GM21367 (cell line): ENCODE data around the gene TTC7B.

ENCODE experiments used
- ATAC-seq: cut with Tn5 transposase; IDR thresholded peaks from one replicate; pipeline ENCODE4 v1.9.1; 2021; ENCODE audit not compliant: unreplicated experiment

TTC7B gene

DNA sequence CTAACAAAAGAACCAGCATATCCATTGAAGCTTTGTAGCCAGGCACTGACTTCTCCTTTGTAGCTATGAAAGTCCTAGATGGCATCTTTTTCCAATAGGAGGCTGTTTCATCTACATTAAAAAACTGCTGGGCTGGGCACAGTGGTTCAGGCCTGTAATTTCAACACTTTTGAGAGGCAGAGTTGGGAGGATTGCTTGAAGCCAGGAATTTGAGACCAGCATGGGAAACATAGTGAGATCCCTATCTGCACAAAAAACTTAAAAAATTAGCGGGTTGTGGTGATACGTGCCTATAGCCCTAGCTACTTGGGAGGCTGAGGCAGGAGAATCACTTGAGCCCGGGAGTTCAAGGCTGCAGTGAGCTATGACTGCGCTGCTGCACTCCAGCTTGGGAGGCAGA is 251.7 kb downstream of the TTC7B start:
- ATAC-seq = no peak

DNA sequence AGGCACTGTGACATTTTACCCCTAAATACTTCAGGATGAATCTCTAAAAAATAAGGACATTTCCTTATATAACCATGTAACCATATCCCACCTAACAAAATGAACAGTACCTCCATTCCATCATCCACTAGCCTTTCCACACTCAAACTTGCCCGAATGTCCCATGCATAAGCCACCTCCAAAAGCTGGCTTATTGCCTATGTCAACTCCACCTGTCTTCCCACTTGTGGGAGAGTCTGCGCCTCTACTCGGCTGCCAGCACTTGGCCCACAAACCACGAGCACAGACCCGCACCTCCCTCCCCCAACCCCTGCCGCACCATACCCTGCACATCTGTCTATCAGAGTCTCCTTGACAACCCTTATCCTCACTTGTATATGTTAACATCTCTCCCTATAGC is 253.6 kb downstream of the TTC7B start:
- ATAC-seq = no peak

- ATAC-seq = no peak
Measured at GRCh38 chr14:90561920-90562319, 254.3 kb downstream of the TTC7B start.

GRCh38 chr14:90560991-90561390 is 255.2 kb downstream of the TTC7B start:
- no peak for ATAC-seq

- ATAC-seq = no peak
Measured at GRCh38 chr14:90560558-90560957, 255.7 kb downstream of the TTC7B start.

GRCh38 chr14:90559811-90560492 is 256.3 kb downstream of the TTC7B start:
- no peak for ATAC-seq

GRCh38 chr14:90558983-90559590 is 257.1 kb downstream of the TTC7B start:
- no peak for ATAC-seq

DNA sequence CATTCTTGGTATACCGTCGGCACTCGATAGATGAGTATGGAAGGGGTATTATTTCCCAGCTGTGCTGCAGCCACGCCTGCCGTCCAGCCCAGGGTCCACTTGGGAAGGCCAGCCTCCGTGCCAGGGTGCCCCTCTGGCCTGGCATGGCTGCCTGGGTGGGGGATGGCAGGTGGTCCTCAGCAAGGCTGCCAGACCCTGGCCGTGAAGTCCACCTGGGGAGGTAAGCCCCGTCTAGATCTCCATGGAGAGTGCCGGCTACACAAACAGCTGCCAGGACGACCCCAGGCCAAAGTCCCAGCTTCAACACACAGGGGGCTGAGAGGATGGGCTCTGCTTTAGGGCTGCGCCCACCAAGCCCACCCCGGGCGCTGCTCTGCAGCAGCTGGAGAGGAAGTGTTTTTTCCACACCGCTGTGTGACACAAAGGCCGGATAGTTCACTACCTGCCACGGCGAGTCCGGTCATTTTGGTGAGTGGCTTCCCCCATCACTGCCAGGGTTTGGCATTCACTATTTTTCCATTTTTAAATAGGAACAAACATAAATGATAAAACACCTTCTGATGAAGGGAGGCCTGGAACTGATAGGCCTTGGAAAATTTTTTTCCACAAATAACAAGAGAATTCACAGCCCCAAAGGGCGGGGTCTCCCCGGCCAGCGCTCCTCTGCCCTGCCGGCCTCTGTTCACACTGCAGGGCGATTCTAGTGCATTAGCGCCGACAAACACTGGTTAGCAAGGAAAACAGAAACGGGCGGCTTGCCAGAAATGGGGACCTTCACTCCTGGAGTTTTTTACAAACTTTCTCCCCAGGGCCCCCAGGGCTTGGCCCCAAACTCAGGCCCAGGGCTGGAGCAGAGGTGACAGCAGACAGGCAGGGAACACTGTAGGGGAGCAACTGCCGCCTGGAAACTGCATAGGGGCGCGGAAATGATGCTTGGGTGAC is 257.9 kb downstream of the TTC7B start:
- ATAC-seq = no peak

DNA sequence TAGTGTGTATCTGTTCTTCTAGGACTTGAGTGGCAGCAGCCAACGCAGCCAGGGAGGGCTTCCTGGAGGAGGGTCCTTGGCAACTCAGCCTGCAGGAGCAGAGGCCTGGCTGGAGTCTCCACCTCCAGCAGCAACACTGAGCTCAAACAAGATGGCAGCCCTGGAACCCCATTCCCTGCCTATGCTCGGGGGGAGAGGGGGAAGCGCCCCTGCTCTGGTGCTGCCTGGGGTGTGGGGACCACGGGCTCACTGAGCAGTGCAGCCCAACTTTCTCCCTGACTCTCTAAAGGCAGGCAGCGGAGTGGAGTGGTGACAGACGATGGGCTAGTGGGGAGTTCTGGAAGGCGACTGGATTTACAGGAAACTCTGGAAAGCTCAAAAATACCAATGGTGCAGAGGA is 258.7 kb downstream of the TTC7B start:
- ATAC-seq = no peak

- no peak for ATAC-seq
Measured at GRCh38 chr14:90556666-90557450, 259.4 kb downstream of the TTC7B start.

DNA sequence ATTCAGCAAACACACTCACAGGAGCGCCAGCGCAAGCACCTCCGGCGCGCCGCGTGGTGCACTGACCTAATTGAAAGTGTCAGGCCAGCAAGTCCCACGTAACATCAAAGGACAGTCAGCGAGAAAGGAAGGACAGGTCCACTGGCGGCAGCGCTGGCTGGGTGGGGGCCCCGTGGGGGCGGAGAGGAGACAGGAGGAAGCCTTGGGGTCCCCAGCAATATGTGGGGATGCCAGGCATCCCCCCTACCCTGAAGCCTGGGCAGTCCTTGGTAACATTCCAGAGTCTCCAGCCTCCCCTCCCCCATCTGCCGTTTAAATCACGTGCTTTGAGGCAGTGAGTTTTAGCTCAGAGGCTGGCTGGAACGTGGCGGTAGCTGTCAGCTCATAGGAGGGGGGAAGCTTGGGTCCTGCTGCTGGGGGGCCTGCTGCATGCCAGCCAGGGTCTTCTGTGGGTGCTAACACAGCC is 260.2 kb downstream of the TTC7B start:
- ATAC-seq = no peak

DNA sequence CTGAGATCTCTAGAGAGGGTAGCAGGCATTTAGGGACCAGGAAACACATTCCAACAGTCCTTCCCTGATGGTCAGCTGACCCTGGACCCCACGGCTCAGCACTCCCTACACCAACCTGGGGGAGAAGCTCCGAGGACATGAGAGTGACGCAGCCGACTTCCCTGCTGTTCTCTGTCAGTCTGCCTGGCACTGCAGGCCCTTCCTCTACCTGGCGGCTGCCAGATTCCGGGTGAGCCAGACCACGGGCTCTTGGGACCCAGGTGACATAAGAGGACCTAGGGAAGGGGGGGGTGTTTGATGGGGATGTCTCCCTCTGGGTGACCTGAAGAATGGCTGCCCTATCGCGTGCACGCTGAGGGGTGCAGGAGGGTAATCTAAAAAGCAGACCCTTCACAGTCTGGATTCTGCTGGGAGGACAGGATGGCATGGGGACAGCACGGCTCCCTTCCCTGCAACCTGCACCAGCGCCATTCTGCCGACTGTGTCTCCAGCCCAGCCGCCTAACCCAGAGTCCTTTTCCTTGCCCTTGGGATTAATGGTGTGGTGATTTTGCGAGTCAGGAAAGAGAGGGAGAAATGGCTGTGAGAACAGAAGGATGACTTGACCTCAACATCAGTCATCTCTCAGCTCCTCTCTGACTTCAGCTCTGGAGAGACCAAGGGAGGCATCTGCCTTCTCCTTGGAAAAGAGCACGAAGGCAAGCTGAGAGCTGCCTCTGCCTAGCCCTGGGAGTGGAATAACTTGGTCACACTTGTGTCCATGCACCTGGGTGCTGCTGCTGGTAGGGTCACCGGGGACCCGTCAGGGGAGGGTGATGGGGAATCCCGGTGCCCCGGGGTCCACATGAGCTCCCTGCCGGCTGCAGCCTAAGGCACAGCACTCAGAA is 260.9 kb downstream of the TTC7B start:
- ATAC-seq = no peak

DNA sequence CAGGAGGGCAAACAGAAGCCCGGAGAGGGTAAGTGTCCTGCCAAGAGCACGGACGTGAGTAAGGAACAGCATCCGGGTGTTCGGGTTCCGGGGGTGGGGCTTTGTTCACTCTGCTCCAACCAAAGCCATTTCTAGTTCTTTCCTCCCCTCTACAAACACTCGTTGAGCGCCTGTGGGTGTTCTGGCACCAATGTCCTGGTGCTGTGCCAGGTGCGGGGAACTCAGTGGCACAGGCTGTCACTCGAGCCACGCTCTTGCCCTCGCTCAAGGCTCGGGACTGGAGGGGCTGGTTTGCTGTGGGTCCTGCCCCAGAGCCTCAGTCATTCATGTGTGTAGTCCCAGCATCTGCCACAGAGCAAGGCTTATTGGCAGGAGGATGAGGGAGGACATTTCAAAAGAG is 261.9 kb downstream of the TTC7B start:
- ATAC-seq = no peak

DNA sequence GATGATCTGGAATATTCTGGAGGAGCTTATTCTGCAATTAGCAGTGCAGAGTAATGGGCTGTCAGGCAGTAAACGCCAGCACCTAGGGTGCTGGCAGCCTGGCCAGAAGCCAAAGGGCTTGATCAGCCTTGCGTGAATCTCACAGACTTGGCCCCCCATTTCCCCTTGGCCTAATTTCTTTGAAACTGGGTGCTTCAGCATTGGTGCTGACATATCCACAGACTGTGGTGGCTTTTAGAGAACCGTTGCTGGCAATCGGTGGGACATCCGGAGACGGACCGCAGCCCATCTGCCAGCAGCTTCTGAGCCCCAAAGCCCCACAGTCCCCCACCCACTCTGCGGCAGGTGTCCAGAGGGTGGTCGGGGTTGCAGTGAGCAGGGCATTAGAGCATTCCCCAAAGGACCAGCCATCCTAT is 262.3 kb downstream of the TTC7B start:
- no peak for ATAC-seq

GRCh38 chr14:90553298-90553920 is 262.8 kb downstream of the TTC7B start:
- ATAC-seq = no peak

DNA sequence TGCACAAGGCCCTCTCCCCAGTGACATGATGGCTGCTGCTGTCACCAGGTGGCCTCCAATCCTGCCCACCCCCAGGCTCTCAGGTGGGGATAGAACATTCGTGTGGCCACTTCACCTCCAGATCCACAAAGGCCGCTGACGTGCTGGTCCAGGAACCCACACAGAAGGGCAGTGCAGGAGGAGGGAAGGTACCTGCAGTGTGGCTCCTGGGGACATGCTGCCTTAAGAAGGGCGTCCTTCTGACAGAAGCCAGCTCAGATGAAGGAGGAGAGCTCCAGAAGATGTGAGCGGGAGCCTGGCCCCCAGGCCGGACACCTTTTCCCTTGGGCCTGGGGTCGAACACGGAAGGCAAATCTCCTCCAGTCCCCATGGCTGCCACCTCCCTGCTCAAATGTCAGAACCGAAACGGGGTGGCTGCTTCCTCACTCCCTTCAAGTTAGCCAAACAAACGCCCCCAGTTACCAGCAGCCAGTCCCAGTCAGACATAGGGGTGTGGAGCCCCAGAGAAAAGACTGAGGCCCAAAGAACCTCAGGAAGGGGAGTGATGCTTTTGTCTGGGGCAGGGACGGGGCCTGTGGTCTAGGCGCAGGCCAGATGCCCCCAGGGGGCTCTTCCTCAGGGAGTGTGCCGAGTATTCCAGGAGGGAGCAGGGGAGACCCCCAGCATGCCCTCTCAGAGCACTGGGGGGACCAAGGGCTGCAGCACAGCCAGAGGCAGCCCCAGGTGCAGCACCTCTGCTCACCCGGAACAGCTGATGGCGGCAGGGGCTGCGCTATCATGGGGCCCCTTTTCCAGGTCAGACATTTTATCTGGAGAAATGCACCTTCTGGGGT is 263.5 kb downstream of the TTC7B start:
- ATAC-seq = no peak

DNA sequence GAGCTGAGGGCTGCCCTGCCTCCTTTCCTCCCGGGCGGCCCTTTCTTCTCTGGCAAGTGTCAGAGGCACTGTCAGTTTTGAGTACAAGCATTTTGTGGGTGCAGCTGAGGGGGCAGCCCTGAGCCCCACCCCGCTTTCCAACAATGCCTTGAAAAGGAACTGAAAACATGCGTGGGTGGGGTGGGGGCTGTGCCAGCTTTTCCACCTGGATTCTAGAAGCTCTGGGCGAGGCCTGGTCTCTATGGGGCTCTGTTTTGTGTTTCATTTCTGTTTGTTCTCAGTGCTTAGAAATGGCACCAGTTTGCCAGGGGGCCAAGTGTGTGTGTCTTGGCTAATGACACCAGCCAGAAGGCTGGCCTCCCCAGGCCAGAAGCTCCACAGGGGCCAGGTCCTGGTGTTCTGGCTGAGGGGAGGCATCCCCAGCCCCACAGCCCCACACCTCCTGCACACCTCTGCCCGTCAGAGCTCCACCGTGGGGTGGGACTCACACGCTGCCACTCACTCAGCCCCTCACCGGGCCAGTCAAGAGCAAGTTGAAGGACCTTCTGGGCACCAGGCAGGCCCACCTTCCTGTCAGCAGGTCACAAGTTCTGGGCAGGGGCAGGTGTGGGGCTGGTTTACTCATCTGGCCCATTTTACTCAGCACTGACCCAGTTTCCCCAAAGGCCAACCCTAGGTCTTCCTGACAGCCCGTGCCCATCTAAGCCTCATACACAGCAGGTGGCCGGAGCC is 264.3 kb downstream of the TTC7B start:
- ATAC-seq = no peak
